HL-60 (cell line): ENCODE measurements around the gene C8G.

Experiments
- CTCF ChIP-seq: IDR thresholded peaks from one replicate; pipeline ENCODE4 v1.5.1; 2011; ENCODE audit warnings: low read length, control low read depth, inconsistent platforms; ENCODE audit not compliant: insufficient read depth
- GABPA ChIP-seq: IDR thresholded peaks from 2 replicates; pipeline ENCODE4 v1.6.1; 2012; ENCODE audit warnings: low read depth
- POLR2AphosphoS5 ChIP-seq: IDR thresholded peaks from 2 replicates; pipeline ENCODE4 v1.6.1; 2012; ENCODE audit warnings: low read depth
- REST ChIP-seq: IDR thresholded peaks from 2 replicates; pipeline ENCODE4 v1.6.1; 2012; ENCODE audit warnings: low read depth; ENCODE audit not compliant: insufficient replicate concordance

GRCh38 chr9:136942881-136943230 lies 2.2 kb upstream of the C8G start:
- TF ChIP-seq CTCF = no peak
- no peak for TF ChIP-seq REST
- no peak for TF ChIP-seq POLR2AphosphoS5
- no peak for TF ChIP-seq GABPA
